ENCODE data around the gene ADCYAP1.

- no peak for TF ChIP-seq EZH2phosphoT487 (IDR thresholded peaks at IDR 0.05; ENCODE audit: borderline replicate concordance, low read length)
- no peak for TF ChIP-seq CTCF (IDR thresholded peaks at IDR 0.05; ENCODE audit: low read depth, low read length, poor library complexity, severe bottlenecking)
These were observed 8.4 kb upstream of the ADCYAP1 start for GRCh38 chr18:896315-896714.
